OCI-LY3 (cell line): Measurements from ENCODE around the gene SLC19A2.
A peak's percentile ranks its signal among the peaks of the same experiment; 100 is the strongest.

Experiments used
- H2AFZ ChIP-seq: fragments of 200-600, 300-600 bp; shearing (Covaris generic); 2 replicates; pipeline ENCODE4 v1.6.0; 2014; ENCODE audit warnings: antibody characterized with exemption, low read depth, low read length
- H3K27ac ChIP-seq: fragments of 200-600, 300-600 bp; sonication (generic); 2 replicates; pipeline ENCODE4 v1.5.1; 2014; ENCODE audit warnings: mild to moderate bottlenecking, low read length, moderate library complexity, mixed read lengths
- H3K27me3 ChIP-seq: fragments of 200-600, 300-600 bp; sonication (generic); 2 replicates; pipeline ENCODE4 v1.6.1; 2014; ENCODE audit warnings: low read depth, low read length, mixed read lengths
- H3K36me3 ChIP-seq: fragments of 200-600, 300-600 bp; sonication (generic); replicated peaks from 2 replicates; pipeline ENCODE3; 2014; ENCODE audit warnings: low read depth, low read length, mixed read lengths
- H3K4me1 ChIP-seq: fragments of 300-600, 200-600 bp; sonication (generic); 2 replicates; pipeline ENCODE4 v1.6.1; 2014; ENCODE audit warnings: low read length, mixed read lengths
- H3K4me2 ChIP-seq: fragments of 200-600, 300-600 bp; sonication (generic); 2 replicates; pipeline ENCODE4 v1.6.1; 2014; ENCODE audit warnings: low read length, mixed read lengths
- H3K4me3 ChIP-seq: fragments of 300-600, 200-600 bp; sonication (generic); 2 replicates; pipeline ENCODE4 v1.5.1; 2014; ENCODE audit warnings: antibody characterized with exemption, mild to moderate bottlenecking, low read length, moderate library complexity
- H3K79me2 ChIP-seq: fragments of 300-600, 200-600 bp; shearing (Covaris generic); 2 replicates; pipeline ENCODE4 v1.6.1; 2014; ENCODE audit warnings: mild to moderate bottlenecking, low read length, mixed read lengths
- H3K9ac ChIP-seq: fragments of 300-600, 200-600 bp; shearing (Covaris generic); 2 replicates; pipeline ENCODE4 v1.6.0; 2014; ENCODE audit warnings: mild to moderate bottlenecking, low read length, moderate library complexity
- H3K9me3 ChIP-seq: fragments of 200-600, 300-600 bp; shearing (Covaris generic); 2 replicates; pipeline ENCODE4 v1.6.1; 2014; ENCODE audit warnings: low read length, mixed read lengths; ENCODE audit not compliant: insufficient read depth
- H4K20me1 ChIP-seq: fragments of 200-600, 300-600 bp; sonication (generic); 2 replicates; pipeline ENCODE4 v1.6.1; 2016; ENCODE audit warnings: low read length, mixed read lengths; ENCODE audit not compliant: insufficient read depth
- CTCF ChIP-seq: fragments of 200-600, 300-600 bp; sonication (generic); IDR thresholded peaks from 2 replicates; pipeline ENCODE4 v1.5.1; 2014; ENCODE audit warnings: antibody characterized with exemption, low read length, low read depth
- EZH2phosphoT487 ChIP-seq: fragments of 200-600 bp; shearing (Covaris generic); IDR thresholded peaks from 2 replicates; pipeline ENCODE4 v1.6.1; 2018; ENCODE audit warnings: antibody characterized with exemption, mixed run types, low read depth

Gene SLC19A2

GRCh38 chr1:169529068-169529642 is 43.4 kb upstream of the SLC19A2 start:
- Histone ChIP-seq H3K27ac (peak overlapping the region; percentile 95), H3K79me2 (peaks cover 59% of the 10 kb centered on the region), H3K9me3 (no peaks in the 10 kb centered on the region), H2AFZ (no peak overlapping the region), H3K36me3 (peaks cover 83% of the 10 kb centered on the region), H4K20me1 (no peaks in the 10 kb centered on the region), H3K4me2 (peak overlapping the region; percentile 83), H3K4me3 (peak overlapping the region; percentile 58), H3K9ac (peak overlapping the region; percentile 68), H3K27me3 (no peaks in the 10 kb centered on the region), H3K4me1 (peaks cover 74% of the 10 kb centered on the region)
- TF ChIP-seq EZH2phosphoT487 (no peak), CTCF (no peak)

GRCh38 chr1:169528215-169529067 is 42.7 kb upstream of the SLC19A2 start:
- peaks cover 69% of the 10 kb centered on the region for H3K4me1 ChIP-seq
- H2AFZ ChIP-seq, result no peak overlapping the region
- no peaks in the 10 kb centered on the region for H3K9me3 ChIP-seq
- H3K4me2 ChIP-seq, result peak overlapping the region; percentile 83
- peaks cover 90% of the 10 kb centered on the region for H3K36me3 ChIP-seq
- TF ChIP-seq CTCF (no peak), EZH2phosphoT487 (no peak)
- H3K4me3 ChIP-seq, result peak overlapping the region; percentile 58
- H4K20me1 ChIP-seq, result no peaks in the 10 kb centered on the region
- peak overlapping the region; percentile 95 for H3K27ac ChIP-seq
- peak overlapping the region; percentile 68 for H3K9ac ChIP-seq
- H3K27me3 ChIP-seq, result no peaks in the 10 kb centered on the region
- H3K79me2 ChIP-seq, result peaks cover 59% of the 10 kb centered on the region

GRCh38 chr1:169527451-169528214 is 41.9 kb upstream of the SLC19A2 start:
- H4K20me1 ChIP-seq, result no peaks in the 10 kb centered on the region
- no peak for TF ChIP-seq CTCF
- TF ChIP-seq EZH2phosphoT487, result no peak
- H3K79me2 ChIP-seq, result peaks cover 52% of the 10 kb centered on the region
- H3K27ac ChIP-seq, result peak overlapping the region; percentile 95
- H3K9ac ChIP-seq, result peak overlapping the region; percentile 68; the same call in 1 of the 2 replicates
- H3K4me3 ChIP-seq, result peak overlapping the region; percentile 58; the same call in 1 of the 2 replicates
- H2AFZ ChIP-seq, result no peak overlapping the region
- H3K27me3 ChIP-seq, result no peaks in the 10 kb centered on the region
- peaks cover 92% of the 10 kb centered on the region for H3K36me3 ChIP-seq
- peaks cover 61% of the 10 kb centered on the region for H3K4me1 ChIP-seq
- no peaks in the 10 kb centered on the region for H3K9me3 ChIP-seq
- peak overlapping the region; percentile 83 for H3K4me2 ChIP-seq

GRCh38 chr1:169527001-169527400 is 41.3 kb upstream of the SLC19A2 start:
- H3K4me1 ChIP-seq, result peaks cover 55% of the 10 kb centered on the region
- peak overlapping the region; percentile 95; the same call in 1 of the 2 replicates for H3K27ac ChIP-seq
- peaks cover 46% of the 10 kb centered on the region for H3K79me2 ChIP-seq
- TF ChIP-seq CTCF, result no peak
- TF ChIP-seq EZH2phosphoT487, result no peak
- H3K9ac ChIP-seq, result no peak overlapping the region
- H2AFZ ChIP-seq, result no peak overlapping the region
- no peaks in the 10 kb centered on the region for H4K20me1 ChIP-seq
- no peaks in the 10 kb centered on the region for H3K9me3 ChIP-seq
- no peak overlapping the region for H3K4me3 ChIP-seq
- H3K27me3 ChIP-seq, result no peaks in the 10 kb centered on the region
- no peak overlapping the region for H3K4me2 ChIP-seq
- peaks cover 91% of the 10 kb centered on the region for H3K36me3 ChIP-seq
